Measurements from ENCODE around the gene SUFU.

DNA sequence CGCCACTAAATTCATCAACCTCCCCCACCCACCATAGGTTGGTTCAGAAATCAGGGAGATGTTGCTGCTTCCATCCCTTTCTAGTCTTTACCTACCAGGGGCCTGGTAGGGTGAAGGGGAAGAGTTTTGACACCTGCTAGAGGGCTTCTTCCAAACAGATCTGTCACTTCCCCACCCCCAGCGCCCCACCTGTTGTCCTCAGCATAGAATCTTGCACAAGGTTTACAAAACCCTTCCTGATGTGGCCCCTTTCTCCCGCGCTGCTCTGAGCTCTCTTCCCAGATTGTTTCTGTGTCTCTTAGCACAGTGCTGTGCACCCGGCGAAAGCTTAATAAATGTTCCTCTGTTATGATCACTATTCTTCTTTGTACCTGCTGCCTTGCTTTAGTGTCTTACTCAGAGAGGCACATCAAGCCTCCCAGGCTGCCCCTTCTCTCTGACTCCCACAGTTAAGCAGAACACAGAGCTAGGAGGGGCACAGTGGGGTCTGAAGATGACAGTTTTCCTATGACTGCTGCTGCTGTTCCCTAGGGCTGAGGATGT, 41.2 kb upstream of the SUFU start:
- TF ChIP-seq, protein P1, sequence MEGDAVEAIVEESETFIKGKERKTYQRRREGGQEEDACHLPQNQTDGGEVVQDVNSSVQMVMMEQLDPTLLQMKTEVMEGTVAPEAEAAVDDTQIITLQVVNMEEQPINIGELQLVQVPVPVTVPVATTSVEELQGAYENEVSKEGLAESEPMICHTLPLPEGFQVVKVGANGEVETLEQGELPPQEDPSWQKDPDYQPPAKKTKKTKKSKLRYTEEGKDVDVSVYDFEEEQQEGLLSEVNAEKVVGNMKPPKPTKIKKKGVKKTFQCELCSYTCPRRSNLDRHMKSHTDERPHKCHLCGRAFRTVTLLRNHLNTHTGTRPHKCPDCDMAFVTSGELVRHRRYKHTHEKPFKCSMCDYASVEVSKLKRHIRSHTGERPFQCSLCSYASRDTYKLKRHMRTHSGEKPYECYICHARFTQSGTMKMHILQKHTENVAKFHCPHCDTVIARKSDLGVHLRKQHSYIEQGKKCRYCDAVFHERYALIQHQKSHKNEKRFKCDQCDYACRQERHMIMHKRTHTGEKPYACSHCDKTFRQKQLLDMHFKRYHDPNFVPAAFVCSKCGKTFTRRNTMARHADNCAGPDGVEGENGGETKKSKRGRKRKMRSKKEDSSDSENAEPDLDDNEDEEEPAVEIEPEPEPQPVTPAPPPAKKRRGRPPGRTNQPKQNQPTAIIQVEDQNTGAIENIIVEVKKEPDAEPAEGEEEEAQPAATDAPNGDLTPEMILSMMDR (IDR thresholded peaks at IDR 0.05): no peak
- TF ChIP-seq POLR2A (IDR thresholded peaks at IDR 0.05): no peak

Measured in vagina (tissue), 2 donors.